Measurements from ENCODE around the gene RPUSD1.

DNA sequence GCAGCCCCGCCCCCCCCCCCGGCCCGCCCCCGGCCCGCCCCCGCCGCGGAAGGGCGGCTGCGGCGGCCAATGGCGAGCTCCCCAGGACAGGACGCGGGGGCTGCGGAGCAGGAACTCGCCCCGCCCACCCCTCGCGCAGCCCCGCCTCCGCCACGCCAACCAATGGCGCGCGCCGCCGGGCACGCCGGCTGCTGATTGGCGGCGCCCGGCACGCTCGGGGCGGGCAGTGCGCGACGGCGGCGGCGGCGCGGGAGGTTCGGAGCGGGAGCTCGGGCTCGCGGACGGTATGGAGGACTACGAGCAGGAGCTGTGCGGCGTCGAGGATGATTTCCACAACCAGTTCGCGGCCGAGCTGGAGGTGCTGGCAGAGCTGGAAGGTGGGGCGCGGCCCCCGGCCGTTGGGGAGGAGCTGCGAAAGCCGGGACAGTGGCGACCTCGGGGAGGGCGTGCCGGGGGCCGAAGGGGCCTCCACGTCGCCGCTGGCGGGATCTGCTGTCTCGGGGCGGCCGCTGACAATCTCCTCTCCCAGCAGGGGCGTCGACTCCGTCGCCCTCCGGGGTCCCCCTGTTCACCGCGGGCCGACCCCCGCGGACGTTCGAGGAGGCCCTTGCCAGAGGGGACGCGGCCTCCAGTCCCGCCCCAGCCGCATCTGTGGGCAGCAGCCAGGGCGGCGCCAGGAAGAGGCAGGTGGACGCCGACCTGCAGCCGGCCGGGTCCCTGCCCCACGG lies 382 bp upstream of the RPUSD1 start, which contains the start of gene CHTF18:
- no peak for TF ChIP-seq POLR2A (IDR thresholded peaks at IDR 0.05)
- TF ChIP-seq, protein P1, sequence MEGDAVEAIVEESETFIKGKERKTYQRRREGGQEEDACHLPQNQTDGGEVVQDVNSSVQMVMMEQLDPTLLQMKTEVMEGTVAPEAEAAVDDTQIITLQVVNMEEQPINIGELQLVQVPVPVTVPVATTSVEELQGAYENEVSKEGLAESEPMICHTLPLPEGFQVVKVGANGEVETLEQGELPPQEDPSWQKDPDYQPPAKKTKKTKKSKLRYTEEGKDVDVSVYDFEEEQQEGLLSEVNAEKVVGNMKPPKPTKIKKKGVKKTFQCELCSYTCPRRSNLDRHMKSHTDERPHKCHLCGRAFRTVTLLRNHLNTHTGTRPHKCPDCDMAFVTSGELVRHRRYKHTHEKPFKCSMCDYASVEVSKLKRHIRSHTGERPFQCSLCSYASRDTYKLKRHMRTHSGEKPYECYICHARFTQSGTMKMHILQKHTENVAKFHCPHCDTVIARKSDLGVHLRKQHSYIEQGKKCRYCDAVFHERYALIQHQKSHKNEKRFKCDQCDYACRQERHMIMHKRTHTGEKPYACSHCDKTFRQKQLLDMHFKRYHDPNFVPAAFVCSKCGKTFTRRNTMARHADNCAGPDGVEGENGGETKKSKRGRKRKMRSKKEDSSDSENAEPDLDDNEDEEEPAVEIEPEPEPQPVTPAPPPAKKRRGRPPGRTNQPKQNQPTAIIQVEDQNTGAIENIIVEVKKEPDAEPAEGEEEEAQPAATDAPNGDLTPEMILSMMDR (IDR thresholded peaks at IDR 0.05), result no peak
